HEK293 (cell line): Measurements from ENCODE around the gene TRAF3IP1.

Source experiments
- CTCF ChIA-PET: fragments of 350-600 bp; formaldehyde crosslinking; extraction: SDS; loops from one replicate; lab custom pipeline; 2021; ENCODE audit warnings: antibody characterized with exemption; lab: Yijun Ruan, JAX
- POLR2A ChIA-PET: fragments of 300-600 bp; formaldehyde crosslinking; extraction: SDS; loops from one replicate; lab custom pipeline; 2020; ENCODE audit warnings: antibody characterized with exemption, inconsistent platforms; lab: Yijun Ruan, JAX
- H3K27ac ChIP-seq: fragments of 200-500 bp; sonication (Bioruptor generic); 2 replicates; pipeline ENCODE4 v1.5.1; 2014; ENCODE audit warnings: low read depth, low read length, control low read depth, inconsistent platforms; ENCODE audit errors: extremely low read depth
- H3K36me3 ChIP-seq, 2 experiments: fragments of 200-500 bp in 1 of 2; sonication (Bioruptor generic) in 1 of 2; 1 replicate in 1 of 2; 2 replicates in 1 of 2; pipeline ENCODE4 v1.5.1; 2014 to 2017; ENCODE audit warnings: inconsistent platforms in 2 of 2, low read length in 2 of 2; ENCODE audit not compliant: control insufficient read depth in 2 of 2, insufficient read depth in 1 of 2
- H3K4me1 ChIP-seq: fragments of 200-500 bp; sonication (Bioruptor generic); 2 replicates; pipeline ENCODE4 v1.5.1; 2014; ENCODE audit warnings: mild to moderate bottlenecking, low read length, inconsistent platforms; ENCODE audit not compliant: control insufficient read depth, insufficient read depth
- H3K4me3 ChIP-seq: 2 replicates; pipeline ENCODE4 v1.5.1; 2011; ENCODE audit warnings: low read depth, mild to moderate bottlenecking, control low read depth, low read length, moderate library complexity
- H3K9me3 ChIP-seq: fragments of 200-500 bp; sonication (Bioruptor generic); 2 replicates; pipeline ENCODE4 v1.5.1; 2014; ENCODE audit warnings: low read depth, low read length, inconsistent platforms; ENCODE audit not compliant: control insufficient read depth, insufficient read depth
- HOXD13 ChIP-seq: sonication (generic); formaldehyde crosslinking; IDR thresholded peaks from 2 replicates; pipeline ENCODE4 v1.8.0; 2022; ENCODE audit warnings: missing genetic modification reagents, borderline replicate concordance
- INSM2 ChIP-seq: fragments of 450-650 bp; formaldehyde crosslinking; IDR thresholded peaks from 2 replicates; pipeline ENCODE4 v1.5.1; 2016; ENCODE audit warnings: missing biosample characterization, missing genetic modification characterization
- SP7 ChIP-seq: fragments of 450-650 bp; formaldehyde crosslinking; IDR thresholded peaks from 2 replicates; pipeline ENCODE4 v1.5.1; 2016; ENCODE audit warnings: missing biosample characterization, missing genetic modification characterization
- TCF7L2 ChIP-seq: IDR thresholded peaks from 2 replicates; pipeline ENCODE4 v1.6.1; 2011; ENCODE audit warnings: low read depth, mild to moderate bottlenecking, inconsistent platforms, low read length, moderate library complexity, borderline replicate concordance
- ZNF133 ChIP-seq: fragments of 450-650 bp; formaldehyde crosslinking; IDR thresholded peaks from 2 replicates; pipeline ENCODE4 v1.5.1; 2016; ENCODE audit warnings: missing biosample characterization, missing genetic modification characterization
- ZNF26 ChIP-seq: fragments of 450-650 bp; formaldehyde crosslinking; IDR thresholded peaks from 2 replicates; pipeline ENCODE4 v1.5.1; 2016; ENCODE audit warnings: missing biosample characterization, missing genetic modification characterization
- ZNF514 ChIP-seq: fragments of 450-650 bp; formaldehyde crosslinking; IDR thresholded peaks from 2 replicates; pipeline ENCODE4 v1.5.1; 2016; ENCODE audit warnings: missing biosample characterization, missing genetic modification characterization
- ZNF529 ChIP-seq: fragments of 450-650 bp; formaldehyde crosslinking; IDR thresholded peaks from 2 replicates; pipeline ENCODE4 v1.5.1; 2017; ENCODE audit warnings: missing genetic modification characterization, missing biosample characterization; ENCODE audit not compliant: insufficient replicate concordance
- ZNF544 ChIP-seq: fragments of 450-650 bp; formaldehyde crosslinking; IDR thresholded peaks from 2 replicates; pipeline ENCODE4 v1.5.0; 2017; ENCODE audit warnings: missing biosample characterization, missing genetic modification characterization
- ZNF548 ChIP-seq: fragments of 450-650 bp; formaldehyde crosslinking; IDR thresholded peaks from 2 replicates; pipeline ENCODE4 v1.5.1; 2016; ENCODE audit warnings: missing biosample characterization, missing genetic modification characterization
- ZNF639 ChIP-seq: fragments of 450-650 bp; formaldehyde crosslinking; IDR thresholded peaks from 2 replicates; pipeline ENCODE4 v1.5.1; 2016; ENCODE audit warnings: missing biosample characterization, missing genetic modification characterization
- ZNF658 ChIP-seq: fragments of 450-650 bp; formaldehyde crosslinking; IDR thresholded peaks from 2 replicates; pipeline ENCODE4; 2016; ENCODE audit warnings: missing biosample characterization, missing genetic modification characterization
- ZNF670 ChIP-seq: fragments of 450-650 bp; formaldehyde crosslinking; IDR thresholded peaks from 2 replicates; pipeline ENCODE4 v1.5.1; 2016; ENCODE audit warnings: missing biosample characterization, missing genetic modification characterization, low read depth
- ZNF792 ChIP-seq: fragments of 450-650 bp; formaldehyde crosslinking; IDR thresholded peaks from 2 replicates; pipeline ENCODE4 v1.5.1; 2016; ENCODE audit warnings: missing biosample characterization, missing genetic modification characterization
- ZSCAN16 ChIP-seq: fragments of 450-650 bp; formaldehyde crosslinking; IDR thresholded peaks from 2 replicates; pipeline ENCODE4 v1.5.1; 2016; ENCODE audit warnings: missing biosample characterization, missing genetic modification characterization
- TF ChIP-seq, protein P1 (sequence below): fragments of 450-650 bp; formaldehyde crosslinking; IDR thresholded peaks from 2 replicates; pipeline ENCODE4 v1.5.1; 2016; ENCODE audit warnings: missing biosample characterization, missing genetic modification characterization
- TF ChIP-seq, protein P2 (sequence below): fragments of 450-650 bp; IDR thresholded peaks from 2 replicates; pipeline ENCODE4 v1.5.1; 2018; ENCODE audit warnings: missing biosample characterization, mild to moderate bottlenecking, missing genetic modification characterization
- TF ChIP-seq, protein P3 (sequence below): fragments of 450-650 bp; formaldehyde crosslinking; IDR thresholded peaks from 2 replicates; pipeline ENCODE4 v1.5.1; 2016; ENCODE audit warnings: missing biosample characterization, missing genetic modification characterization
- TF ChIP-seq, protein P4 (sequence below): fragments of 450-650 bp; formaldehyde crosslinking; IDR thresholded peaks from 2 replicates; pipeline ENCODE4 v1.5.1; 2016; ENCODE audit warnings: missing biosample characterization, missing genetic modification characterization

The TRAF3IP1 gene

DNA sequence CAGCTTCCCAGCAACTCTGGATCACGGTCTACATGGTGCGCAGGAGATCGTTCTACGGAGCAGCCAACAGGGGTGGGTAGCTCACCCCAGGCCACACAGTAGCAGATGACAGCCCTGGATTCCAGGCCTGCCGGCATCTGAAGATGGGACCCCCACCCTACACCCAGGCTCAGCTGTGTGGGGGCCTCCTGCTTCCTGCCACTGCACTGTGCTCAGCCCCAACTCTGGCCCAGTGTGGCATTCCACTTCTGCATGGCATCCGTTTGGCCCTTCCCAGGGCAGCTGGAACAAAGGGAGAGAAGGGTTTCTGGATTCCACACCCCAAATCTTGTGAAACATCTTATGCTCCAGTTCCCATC is 41.0 kb upstream of the TRAF3IP1 start:
- H3K4me3 ChIP-seq, result no peak overlapping the region
- ChIA-PET POLR2A (no interaction called here), CTCF (interaction anchor here (0.6 to 7.3 kb wide), 3 partner anchors 16 to 647 kb away, joined by 3 to 54 read pairs (median 5); no protein-coding TSS in a partner anchor)
- peaks cover 0 to 16% of the 10 kb centered on the region in 2 experiments; a peak in 1 of 3 replicates for H3K36me3 ChIP-seq
- no peak overlapping the region for H3K27ac ChIP-seq
- TF ChIP-seq ZNF26 (tag by site-specific recombination), result no peak
- no peak for TF ChIP-seq HOXD13 (CRISPR knock-in tag)
- no peak for TF ChIP-seq TCF7L2
- TF ChIP-seq ZNF639, result no peak
- TF ChIP-seq, protein P1, sequence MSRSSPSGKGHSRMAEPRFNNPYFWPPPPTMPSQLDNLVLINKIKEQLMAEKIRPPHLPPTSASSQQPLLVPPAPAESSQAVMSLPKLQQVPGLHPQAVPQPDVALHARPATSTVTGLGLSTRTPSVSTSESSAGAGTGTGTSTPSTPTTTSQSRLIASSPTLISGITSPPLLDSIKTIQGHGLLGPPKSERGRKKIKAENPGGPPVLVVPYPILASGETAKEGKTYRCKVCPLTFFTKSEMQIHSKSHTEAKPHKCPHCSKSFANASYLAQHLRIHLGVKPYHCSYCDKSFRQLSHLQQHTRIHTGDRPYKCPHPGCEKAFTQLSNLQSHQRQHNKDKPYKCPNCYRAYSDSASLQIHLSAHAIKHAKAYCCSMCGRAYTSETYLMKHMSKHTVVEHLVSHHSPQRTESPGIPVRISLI (tag by site-specific recombination), result no peak
- no peak for TF ChIP-seq ZNF548 (tag by site-specific recombination)
- TF ChIP-seq ZNF514, result no peak
- no peak for TF ChIP-seq ZNF658 (tag by site-specific recombination)
- no peak for TF ChIP-seq ZNF792 (tag by site-specific recombination)
- TF ChIP-seq SP7 (tag by site-specific recombination), result no peak
- no peak for TF ChIP-seq ZNF670 (tag by site-specific recombination)
- no peak for TF ChIP-seq ZSCAN16 (tag by site-specific recombination)
- TF ChIP-seq, protein P2, sequence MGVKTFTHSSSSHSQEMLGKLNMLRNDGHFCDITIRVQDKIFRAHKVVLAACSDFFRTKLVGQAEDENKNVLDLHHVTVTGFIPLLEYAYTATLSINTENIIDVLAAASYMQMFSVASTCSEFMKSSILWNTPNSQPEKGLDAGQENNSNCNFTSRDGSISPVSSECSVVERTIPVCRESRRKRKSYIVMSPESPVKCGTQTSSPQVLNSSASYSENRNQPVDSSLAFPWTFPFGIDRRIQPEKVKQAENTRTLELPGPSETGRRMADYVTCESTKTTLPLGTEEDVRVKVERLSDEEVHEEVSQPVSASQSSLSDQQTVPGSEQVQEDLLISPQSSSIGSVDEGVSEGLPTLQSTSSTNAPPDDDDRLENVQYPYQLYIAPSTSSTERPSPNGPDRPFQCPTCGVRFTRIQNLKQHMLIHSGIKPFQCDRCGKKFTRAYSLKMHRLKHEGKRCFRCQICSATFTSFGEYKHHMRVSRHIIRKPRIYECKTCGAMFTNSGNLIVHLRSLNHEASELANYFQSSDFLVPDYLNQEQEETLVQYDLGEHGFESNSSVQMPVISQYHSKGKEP (tag by site-specific recombination), result no peak
- TF ChIP-seq, protein P3, sequence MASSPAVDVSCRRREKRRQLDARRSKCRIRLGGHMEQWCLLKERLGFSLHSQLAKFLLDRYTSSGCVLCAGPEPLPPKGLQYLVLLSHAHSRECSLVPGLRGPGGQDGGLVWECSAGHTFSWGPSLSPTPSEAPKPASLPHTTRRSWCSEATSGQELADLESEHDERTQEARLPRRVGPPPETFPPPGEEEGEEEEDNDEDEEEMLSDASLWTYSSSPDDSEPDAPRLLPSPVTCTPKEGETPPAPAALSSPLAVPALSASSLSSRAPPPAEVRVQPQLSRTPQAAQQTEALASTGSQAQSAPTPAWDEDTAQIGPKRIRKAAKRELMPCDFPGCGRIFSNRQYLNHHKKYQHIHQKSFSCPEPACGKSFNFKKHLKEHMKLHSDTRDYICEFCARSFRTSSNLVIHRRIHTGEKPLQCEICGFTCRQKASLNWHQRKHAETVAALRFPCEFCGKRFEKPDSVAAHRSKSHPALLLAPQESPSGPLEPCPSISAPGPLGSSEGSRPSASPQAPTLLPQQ (tag by site-specific recombination), result no peak
- TF ChIP-seq INSM2 (tag by site-specific recombination), result no peak
- TF ChIP-seq ZNF544 (tag by site-specific recombination), result no peak
- no peak for TF ChIP-seq ZNF529 (tag by site-specific recombination)
- TF ChIP-seq, protein P4, sequence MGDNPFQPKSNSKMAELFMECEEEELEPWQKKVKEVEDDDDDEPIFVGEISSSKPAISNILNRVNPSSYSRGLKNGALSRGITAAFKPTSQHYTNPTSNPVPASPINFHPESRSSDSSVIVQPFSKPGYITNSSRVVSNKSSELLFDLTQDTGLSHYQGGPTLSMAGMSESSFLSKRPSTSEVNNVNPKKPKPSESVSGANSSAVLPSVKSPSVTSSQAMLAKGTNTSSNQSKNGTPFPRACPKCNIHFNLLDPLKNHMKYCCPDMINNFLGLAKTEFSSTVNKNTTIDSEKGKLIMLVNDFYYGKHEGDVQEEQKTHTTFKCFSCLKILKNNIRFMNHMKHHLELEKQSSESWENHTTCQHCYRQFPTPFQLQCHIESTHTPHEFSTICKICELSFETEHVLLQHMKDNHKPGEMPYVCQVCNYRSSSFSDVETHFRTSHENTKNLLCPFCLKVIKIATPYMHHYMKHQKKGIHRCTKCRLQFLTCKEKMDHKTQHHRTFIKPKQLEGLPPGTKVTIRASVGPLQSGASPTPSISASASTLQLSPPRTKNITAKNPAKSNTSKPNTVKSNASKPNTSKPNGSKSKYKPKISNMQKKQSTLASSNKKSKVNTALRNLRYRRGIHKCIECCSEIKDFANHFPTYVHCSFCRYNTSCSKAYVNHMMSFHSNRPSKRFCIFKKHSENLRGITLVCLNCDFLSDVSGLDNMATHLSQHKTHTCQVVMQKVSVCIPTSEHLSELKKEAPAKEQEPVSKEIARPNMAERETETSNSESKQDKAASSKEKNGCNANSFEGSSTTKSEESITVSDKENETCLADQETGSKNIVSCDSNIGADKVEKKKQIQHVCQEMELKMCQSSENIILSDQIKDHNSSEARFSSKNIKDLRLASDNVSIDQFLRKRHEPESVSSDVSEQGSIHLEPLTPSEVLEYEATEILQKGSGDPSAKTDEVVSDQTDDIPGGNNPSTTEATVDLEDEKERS (tag by site-specific recombination), result no peak
- no peak for TF ChIP-seq ZNF133
- H3K4me1 ChIP-seq, result no peaks in the 10 kb centered on the region
- no peaks in the 10 kb centered on the region for H3K9me3 ChIP-seq
